ENCODE measurements around the gene APAF1. TPM values are rescaled to one million over a fixed set of nuclear protein-coding genes. Genes with fewer than 3 reads are reported as not detected.
"Not testable (repeated sequence)": the region's sequence is repeated elsewhere in the genome, so short reads cannot be mapped to it uniquely, and the experiment has no call there.

The APAF1 gene
- polyA plus RNA-seq, 5 donors = 33.5 to 59.3 (median 49.4) TPM

- DNase-seq = no peak
These were observed 103.4 kb downstream of the APAF1 start for GRCh38 chr12:98748463-98748862.

GRCh38 chr12:98750511-98750910, 105.4 kb downstream of the APAF1 start:
- no peak for DNase-seq

GRCh38 chr12:98751580-98752115, 106.6 kb downstream of the APAF1 start:
- no peak for DNase-seq

DNA sequence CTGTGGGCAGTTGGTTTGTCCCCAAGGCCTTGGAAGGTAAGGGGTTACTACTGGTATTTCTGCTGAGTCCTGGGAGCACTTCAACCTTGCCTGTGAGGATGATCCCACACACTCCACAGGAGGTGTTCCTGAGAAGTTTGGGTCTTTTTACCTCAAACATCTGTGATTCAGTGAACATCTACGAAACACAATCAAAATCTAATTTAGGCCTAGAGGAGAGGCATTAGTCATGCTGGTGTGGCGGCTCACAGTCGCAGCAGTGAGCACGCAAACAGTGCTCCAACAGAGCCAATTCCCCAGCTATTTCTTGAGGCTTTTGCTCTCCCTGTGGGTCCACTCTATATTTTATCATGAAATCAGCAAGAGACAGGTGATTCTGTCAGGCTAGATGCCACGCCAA, 107.6 kb downstream of the APAF1 start:
- DNase-seq = no peak

DNA sequence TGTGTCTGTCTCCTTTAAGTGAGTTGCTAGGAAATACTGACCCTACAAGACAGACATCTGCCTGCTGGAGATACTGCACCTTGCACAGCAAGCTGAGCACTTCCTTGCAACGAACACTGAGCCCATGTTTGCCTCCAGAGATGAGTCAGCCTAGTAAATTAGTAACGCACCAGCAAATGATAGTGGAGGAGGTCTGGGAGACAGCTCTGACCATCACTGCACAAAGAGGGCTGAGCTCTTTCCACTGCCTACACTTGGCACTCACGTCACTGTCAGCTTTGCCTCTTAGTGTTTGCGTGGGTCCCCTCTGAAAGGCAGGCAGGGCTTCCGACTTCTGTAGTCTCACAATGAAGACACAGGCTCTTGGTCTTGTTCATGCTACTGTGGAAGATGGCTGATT, 109.0 kb downstream of the APAF1 start:
- no peak for DNase-seq

- not testable (repeated sequence) for DNase-seq
These were observed 110.8 kb downstream of the APAF1 start for GRCh38 chr12:98755855-98756254.

- no peak for DNase-seq
These were observed 112.4 kb downstream of the APAF1 start for GRCh38 chr12:98757455-98757854.

GRCh38 chr12:98758331-98758730, 113.2 kb downstream of the APAF1 start:
- DNase-seq = no peak

- DNase-seq = no peak
These were observed 118.6 kb downstream of the APAF1 start for GRCh38 chr12:98763656-98764055.

GRCh38 chr12:98767248-98767647, 122.2 kb downstream of the APAF1 start:
- DNase-seq = no peak

- no peak for DNase-seq
These were observed 124.0 kb downstream of the APAF1 start for GRCh38 chr12:98769068-98769467.

DNA sequence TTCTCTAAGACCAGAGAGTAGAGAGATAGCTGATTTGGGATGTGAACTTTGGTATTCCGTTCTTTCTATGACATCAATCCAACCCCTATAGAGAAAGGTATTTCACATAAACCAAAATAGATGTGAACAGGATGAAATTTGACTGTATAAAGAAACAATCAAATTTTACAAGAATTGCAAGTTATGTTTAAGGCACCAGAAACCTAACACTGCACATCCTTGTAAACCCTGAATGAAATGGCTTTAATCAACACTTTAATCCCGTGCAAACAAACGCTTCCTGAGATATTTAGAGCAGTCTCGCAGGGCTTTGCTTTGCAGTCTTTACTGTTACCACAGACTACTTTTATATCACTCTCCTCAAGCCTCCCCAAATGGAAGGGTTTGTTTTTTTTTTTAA, 125.1 kb downstream of the APAF1 start:
- DNase-seq = no peak

- DNase-seq = no peak
These were observed 127.0 kb downstream of the APAF1 start for GRCh38 chr12:98771811-98772752.

- DNase-seq = no peak
These were observed 127.7 kb downstream of the APAF1 start for GRCh38 chr12:98772818-98773217.

- DNase-seq = no peak
These were observed 135.2 kb downstream of the APAF1 start for GRCh38 chr12:98780261-98780660.

GRCh38 chr12:98783420-98783819, 138.3 kb downstream of the APAF1 start:
- no peak for DNase-seq

Other genes starting within 250 kb of the APAF1 start
- gene TMPO, start 129.7 kb upstream of the APAF1 start, polyA plus RNA-seq (ENCODE audit: insufficient read depth in 1 of 5, insufficient read length in 5 of 5, low replicate concordance in 1 of 5) = 100 to 1,000 TPM; 141 to 285 (median 198) TPM
- 100 to 1,000 TPM; 564 to 636 (median 591) TPM for gene SLC25A3, start 51.6 kb upstream of the APAF1 start, polyA plus RNA-seq (ENCODE audit: insufficient read depth in 1 of 5, insufficient read length in 5 of 5, low replicate concordance in 1 of 5)
- gene IKBIP, start 502 bp upstream of the APAF1 start, polyA plus RNA-seq (ENCODE audit: insufficient read depth in 1 of 5, insufficient read length in 5 of 5, low replicate concordance in 1 of 5) = 10 to 100 TPM; 27.1 to 34.3 (median 30.0) TPM

Data from right lung (tissue), 5 donors.